Stimulated activated CD4-positive, alpha-beta T cell treated with anti-CD3 and anti-CD28 coated beads, Interleukin-2, amount 100 ng/mL, for 24 hours (primary cell): ENCODE data around the gene SMAD3.

Experiments
- DNase-seq, 2 donors: peaks; one replicate each; pipeline ENCODE4 v3.0.0-alpha.2; 2020

Gene SMAD3

DNA sequence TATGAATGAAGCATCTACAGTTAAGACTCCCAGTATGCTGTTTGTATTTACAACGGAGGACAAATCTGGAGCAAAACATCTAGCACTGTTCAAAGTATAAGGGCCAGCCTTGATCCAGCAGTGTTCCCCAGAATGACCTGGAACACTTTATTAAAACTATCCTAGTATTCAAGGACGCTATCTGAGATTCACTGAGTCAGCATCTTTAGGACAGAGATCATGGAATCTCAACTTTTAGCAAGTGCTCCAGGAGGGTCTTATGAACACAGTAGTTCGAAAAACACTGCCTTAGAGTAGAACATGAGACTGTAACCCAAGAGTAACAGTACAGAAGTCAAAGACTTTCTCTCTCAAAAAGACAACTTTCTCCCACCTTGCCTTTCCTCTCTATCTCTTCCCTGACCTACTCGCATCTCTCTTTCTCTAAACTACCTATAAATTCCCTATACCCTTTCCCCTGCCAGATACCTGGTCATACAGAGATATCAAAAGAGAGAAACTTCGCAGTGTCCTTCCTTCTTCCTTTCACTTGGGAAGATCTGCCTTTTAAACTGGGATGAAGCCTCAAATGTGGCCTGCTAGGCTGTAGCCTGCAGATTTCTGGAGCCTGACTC, 145.3 kb downstream of the SMAD3 start:
- DNase-seq: no peak

DNA sequence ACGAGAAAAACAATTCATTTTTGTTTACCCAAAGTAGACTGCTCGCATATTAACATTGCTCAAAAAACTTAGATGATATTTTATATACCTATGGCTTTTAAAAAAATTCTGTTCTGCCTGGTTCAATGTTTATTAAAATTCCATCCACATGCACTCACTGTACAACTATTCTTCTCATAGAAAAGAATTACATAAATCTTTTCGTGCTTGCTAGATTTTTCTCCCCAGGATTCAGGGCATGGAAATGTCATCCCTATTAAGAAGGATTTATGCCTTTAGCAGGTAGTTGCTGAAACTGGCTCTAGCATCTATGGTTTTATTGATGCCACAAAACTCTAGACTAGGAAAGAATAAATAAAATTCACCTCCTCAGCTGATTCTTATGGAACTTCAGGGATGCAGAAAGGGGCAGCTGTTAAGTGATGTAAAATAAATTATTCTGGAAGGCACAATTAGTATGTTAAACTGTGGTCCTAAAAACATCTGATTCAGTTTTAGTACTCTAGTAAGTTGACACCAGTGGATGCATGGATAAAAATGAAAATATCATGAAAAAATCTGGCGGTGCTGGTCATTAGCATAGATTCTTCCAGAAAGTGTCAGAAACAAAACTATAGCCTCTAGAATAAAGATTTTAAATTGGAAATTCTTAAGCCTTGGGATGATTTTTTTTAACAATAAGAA, 147.4 kb downstream of the SMAD3 start:
- no peak for DNase-seq

DNA sequence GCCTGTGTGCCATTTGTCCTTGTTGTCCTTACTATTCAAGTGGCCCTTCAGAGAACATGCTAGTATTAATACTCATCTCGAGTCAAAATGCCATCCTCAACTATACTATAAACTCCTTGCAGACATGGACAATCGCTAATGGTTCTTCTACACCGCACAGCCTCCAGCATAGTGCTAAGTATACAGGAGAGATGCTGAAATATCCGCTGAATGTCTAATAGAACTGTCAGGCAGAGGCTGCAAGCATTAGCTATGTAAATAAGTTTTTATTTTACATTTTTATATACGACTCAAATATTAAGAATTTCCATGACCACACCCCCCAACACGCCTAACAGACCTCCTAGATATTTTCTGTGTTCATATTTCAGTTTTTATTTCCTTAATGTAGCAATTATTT, 149.7 kb downstream of the SMAD3 start:
- DNase-seq: no peak

DNA sequence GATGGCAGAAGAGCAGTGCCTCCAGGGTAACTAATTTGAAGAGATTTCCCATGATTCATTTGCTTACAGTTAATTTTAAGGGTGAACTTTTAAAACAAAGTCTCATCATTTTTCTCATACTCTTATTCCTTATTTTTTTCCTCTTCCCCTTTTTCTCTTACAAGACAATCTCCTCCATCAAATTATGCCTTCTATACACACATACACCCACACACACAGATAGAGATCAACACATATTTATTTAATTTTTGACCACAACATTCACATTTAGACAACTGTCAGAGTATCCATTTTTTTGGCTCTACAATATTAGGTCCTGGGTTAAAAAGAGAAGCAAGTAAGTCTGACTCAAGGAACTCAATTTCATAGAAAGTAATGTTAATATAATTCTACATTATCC, 151.5 kb downstream of the SMAD3 start:
- no peak for DNase-seq

DNA sequence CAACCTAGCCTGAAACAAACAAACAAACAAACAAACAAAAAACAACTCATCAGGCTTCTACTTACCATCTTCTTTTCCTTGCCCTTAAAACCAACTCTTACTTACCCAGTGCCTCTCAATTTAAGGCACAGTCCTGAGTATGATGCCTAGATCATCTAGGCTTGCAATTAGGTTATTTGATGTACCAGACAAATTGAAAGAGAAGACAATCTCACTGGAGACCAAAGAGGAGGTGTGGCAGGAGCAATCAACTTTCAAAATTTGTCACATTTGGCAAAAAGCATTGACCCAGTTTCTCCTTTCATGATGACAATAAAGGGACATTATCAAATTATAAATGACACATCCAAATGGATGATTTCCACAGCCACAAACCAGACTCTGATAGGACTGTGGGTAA, 153.0 kb downstream of the SMAD3 start:
- DNase-seq: no peak

DNA sequence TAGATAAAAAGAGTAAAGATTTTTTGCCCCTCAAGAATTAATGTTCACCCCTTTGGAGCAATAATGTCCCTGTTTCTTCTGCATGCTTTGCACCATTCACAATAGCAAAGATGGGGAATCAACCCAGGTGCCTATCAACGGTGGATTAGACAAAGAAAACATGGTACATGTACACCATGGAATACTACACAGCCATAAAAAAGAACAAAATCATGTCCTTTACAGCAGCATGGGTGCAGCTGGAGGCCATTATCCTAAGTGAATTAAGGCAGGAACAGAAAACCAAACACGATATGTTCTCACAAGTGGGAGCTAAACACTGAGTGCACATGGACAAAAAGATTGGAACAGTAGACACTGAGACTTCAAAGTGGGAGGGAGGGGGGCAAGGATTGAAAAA, 153.9 kb downstream of the SMAD3 start:
- no peak for DNase-seq

DNA sequence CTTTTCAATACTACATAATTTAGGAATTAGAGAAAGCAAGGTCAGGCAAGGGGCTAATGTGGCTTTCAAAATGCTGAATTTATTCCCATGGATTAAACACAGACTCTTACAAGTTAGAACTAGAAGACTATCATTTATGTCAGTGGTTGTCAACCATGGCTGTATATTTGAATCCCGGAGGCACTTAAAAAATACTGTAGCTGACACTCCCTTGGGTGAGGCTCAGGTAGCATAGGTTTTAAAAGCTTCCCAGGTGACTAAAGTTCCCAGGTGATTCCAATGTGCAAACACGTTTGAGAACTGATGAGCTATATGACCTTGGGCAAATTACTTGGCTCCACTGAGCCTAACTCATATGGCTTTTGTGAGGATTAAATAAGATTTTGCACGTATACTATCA, 159.5 kb downstream of the SMAD3 start:
- no peak for DNase-seq

- no peak for DNase-seq
Observed at GRCh38 chr15:67225336-67225735, 159.9 kb downstream of the SMAD3 start.

DNA sequence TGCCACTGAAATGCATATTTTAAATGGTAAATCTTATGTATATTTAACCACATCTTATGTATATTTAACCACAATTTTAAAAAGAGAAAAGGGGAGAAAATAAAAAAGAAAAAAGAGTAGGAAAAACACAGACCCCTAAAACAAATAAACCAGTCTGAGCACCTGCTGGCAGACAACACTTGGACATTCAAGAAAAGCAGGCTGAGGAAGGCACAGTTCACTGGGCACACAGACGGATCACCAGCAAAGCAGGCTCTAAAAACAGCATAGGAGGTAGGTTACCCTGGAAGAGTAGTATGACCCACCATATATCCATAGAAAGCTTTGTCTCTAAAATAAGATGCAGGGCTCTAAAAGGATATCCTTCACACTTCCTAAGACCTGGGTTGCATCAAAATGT, 162.0 kb downstream of the SMAD3 start:
- DNase-seq: no peak

- no peak for DNase-seq
Observed at GRCh38 chr15:67227846-67228245, 162.4 kb downstream of the SMAD3 start.

DNA sequence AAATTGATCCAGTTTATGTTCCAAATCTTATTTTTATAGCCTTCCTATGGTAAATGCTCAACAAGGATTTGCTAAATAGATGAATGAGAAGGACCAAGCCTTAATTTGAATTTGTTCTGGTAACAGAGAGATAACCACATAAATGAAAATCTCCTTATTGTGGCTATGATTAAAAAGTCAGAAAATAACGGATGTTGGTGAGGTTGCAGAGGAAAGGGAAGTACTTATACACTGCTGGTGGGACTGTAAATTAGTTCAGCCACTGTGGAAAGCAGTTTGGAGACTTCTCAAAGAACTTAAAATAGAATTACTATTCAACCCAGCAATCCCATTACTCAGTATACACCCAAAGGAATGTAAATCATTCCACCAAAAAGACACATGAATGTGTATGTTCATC, 162.9 kb downstream of the SMAD3 start:
- DNase-seq: no peak

GRCh38 chr15:67230504-67230903, 165.1 kb downstream of the SMAD3 start:
- DNase-seq: no peak

DNA sequence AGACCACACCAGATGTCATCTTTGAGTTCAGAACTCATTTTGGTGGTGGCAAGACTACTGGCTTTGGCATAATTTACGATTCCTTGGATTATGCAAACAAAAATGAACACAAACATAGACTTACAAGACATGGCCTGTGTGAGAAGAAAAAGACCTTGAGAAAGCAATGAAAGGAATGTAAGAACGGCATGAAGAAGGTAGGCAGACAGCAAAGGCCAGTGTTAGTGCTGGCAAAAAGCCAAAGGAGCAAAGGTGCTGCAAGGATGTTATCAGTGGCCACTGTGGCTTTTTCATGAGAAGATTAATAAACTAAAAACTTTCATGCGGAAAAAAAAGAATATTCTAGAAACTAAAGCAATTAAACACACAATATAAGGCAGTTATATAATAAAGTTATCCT, 167.2 kb downstream of the SMAD3 start:
- DNase-seq: no peak

- DNase-seq: peak in 1 of 2 donors; percentile 9
Observed at GRCh38 chr15:67240235-67241131, 175.1 kb downstream of the SMAD3 start.

DNA sequence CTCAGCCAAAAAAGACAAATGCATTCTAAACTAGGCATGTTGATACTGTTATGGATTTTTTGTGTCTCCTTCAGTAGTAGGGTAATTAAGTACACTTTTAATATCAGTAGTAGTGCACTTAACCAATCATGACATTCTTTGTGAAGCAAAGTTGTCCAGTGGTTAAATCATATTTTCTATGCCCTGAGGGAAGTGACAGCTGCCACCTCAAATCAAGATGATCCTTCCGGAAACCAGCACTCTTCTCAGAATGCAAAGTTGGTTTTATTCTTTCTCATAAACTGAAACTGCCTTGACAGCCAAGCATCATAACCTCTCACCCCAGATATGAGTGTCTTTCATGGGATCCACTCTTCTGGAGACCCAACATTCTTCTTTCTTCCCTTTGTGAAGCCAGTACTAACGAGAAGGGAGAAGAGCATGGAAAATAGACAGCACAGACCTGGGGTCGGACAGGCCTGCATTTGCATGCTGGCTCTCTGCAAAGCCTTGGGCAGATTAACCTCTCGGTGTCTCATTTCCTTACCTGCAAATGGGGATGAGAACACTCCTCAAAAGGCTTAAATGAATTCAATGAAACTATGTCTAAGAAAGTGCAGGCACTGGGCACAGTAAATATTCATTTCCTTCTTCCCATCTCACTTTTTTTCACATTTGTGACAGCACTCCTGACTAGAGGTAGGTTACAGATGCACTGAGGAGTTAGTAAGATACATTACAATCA, 175.9 kb downstream of the SMAD3 start:
- peak; percentile 15 to 27 for DNase-seq

DNA sequence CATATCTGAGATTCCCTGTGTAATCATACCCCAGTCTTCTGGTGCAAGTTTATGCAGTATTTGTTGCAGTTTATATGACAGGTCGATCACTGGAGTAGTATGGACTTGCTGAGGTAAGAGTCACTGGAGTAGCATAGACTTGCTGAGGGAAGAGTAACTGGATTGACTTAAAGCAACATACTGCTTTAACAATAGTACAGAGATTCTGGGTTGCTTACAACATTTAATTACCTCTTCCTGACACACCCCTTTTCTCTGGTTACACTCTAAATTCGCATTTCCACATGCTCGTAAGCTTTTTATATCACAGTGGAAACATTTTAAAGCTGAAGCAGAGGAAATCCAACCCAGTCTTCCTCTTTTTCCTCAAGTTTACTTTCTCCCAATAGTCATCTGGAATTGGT, 177.3 kb downstream of the SMAD3 start:
- DNase-seq: no peak
